Stimulated activated naive CD4-positive, alpha-beta T cell (primary cell): ENCODE data around the gene TP73.

ENCODE experiments used
- DNase-seq, 6 experiments: peaks; one replicate each; lab custom pipeline; 2025; lab: John Stamatoyannopoulos, UW

Gene TP73

GRCh38 chr1:3708791-3709190 is 56.5 kb downstream of the TP73 start:
- no peak for DNase-seq

- DNase-seq, result no peak
These were observed 57.9 kb downstream of the TP73 start for GRCh38 chr1:3710251-3710650.

GRCh38 chr1:3711381-3711779 is 59.1 kb downstream of the TP73 start:
- no peak for DNase-seq

- DNase-seq, result no peak
These were observed 59.6 kb downstream of the TP73 start for GRCh38 chr1:3711780-3712451.

- no peak for DNase-seq
These were observed 60.5 kb downstream of the TP73 start for GRCh38 chr1:3712573-3713535.

GRCh38 chr1:3713840-3714239 is 61.5 kb downstream of the TP73 start:
- DNase-seq, result no peak

- DNase-seq, result no peak
These were observed 62.0 kb downstream of the TP73 start for GRCh38 chr1:3714284-3714741.

- DNase-seq, result no peak
These were observed 62.5 kb downstream of the TP73 start for GRCh38 chr1:3714814-3715213.

- DNase-seq, result no peak
These were observed 64.0 kb downstream of the TP73 start for GRCh38 chr1:3716351-3716750.

- no peak for DNase-seq
These were observed 64.9 kb downstream of the TP73 start for GRCh38 chr1:3717041-3717714.

GRCh38 chr1:3717715-3718601 is 65.6 kb downstream of the TP73 start:
- no peak for DNase-seq

GRCh38 chr1:3718764-3719163 is 66.4 kb downstream of the TP73 start:
- no peak for DNase-seq

- no peak for DNase-seq
These were observed 69.7 kb downstream of the TP73 start for GRCh38 chr1:3721955-3722465.

GRCh38 chr1:3722846-3723245 is 70.5 kb downstream of the TP73 start:
- DNase-seq, result no peak

- DNase-seq, result peak; percentile 33 to 80 (median 66)
These were observed 72.2 kb downstream of the TP73 start for GRCh38 chr1:3724416-3725030.

- DNase-seq, result no peak
These were observed 73.0 kb downstream of the TP73 start for GRCh38 chr1:3725366-3725765.

GRCh38 chr1:3727042-3727824 is 74.9 kb downstream of the TP73 start:
- no peak for DNase-seq

GRCh38 chr1:3727825-3728776 is 75.8 kb downstream of the TP73 start:
- no peak for DNase-seq
